HG02852 (cell line): ENCODE measurements around the gene CATSPER3.

Source experiments
- ATAC-seq: cut with Tn5 transposase; IDR thresholded peaks from one replicate; pipeline ENCODE4 v1.9.1; 2021; ENCODE audit warnings: mild to moderate bottlenecking, moderate library complexity; ENCODE audit not compliant: unreplicated experiment

CATSPER3 gene

GRCh38 chr5:134967607-134968006 is at the start of gene CATSPER3:
TSS of gene CATSPER3 (plus strand) at chr5:134967907. CDS start at chr5:134967992, 85 bp downstream.
- ATAC-seq, result no peak

GRCh38 chr5:134918861-134919260 is 48.8 kb upstream of the CATSPER3 start:
- ATAC-seq, result no peak

GRCh38 chr5:134920848-134921575 is 46.7 kb upstream of the CATSPER3 start:
- ATAC-seq, result no peak

GRCh38 chr5:134932508-134932907 is 35.2 kb upstream of the CATSPER3 start:
- ATAC-seq, result no peak

GRCh38 chr5:134934202-134934601 is 33.5 kb upstream of the CATSPER3 start:
- no peak for ATAC-seq

GRCh38 chr5:134935711-134936602 is 31.8 kb upstream of the CATSPER3 start:
- ATAC-seq, result no peak

- no peak for ATAC-seq
These were observed 30.2 kb upstream of the CATSPER3 start for GRCh38 chr5:134937526-134937925.

- ATAC-seq, result no peak
These were observed 29.7 kb upstream of the CATSPER3 start for GRCh38 chr5:134938030-134938429.

- ATAC-seq, result no peak
These were observed 28.2 kb upstream of the CATSPER3 start for GRCh38 chr5:134939500-134939899.

- no peak for ATAC-seq
These were observed 24.2 kb upstream of the CATSPER3 start for GRCh38 chr5:134943547-134943946.

GRCh38 chr5:134944630-134945029 is 23.1 kb upstream of the CATSPER3 start:
- no peak for ATAC-seq

- ATAC-seq, result no peak
These were observed 22.7 kb upstream of the CATSPER3 start for GRCh38 chr5:134945041-134945440.

- ATAC-seq, result no peak
These were observed 18.8 kb upstream of the CATSPER3 start for GRCh38 chr5:134948911-134949310.

GRCh38 chr5:134949316-134949715 is 18.4 kb upstream of the CATSPER3 start:
- ATAC-seq, result no peak

GRCh38 chr5:134957920-134958608 is 9.6 kb upstream of the CATSPER3 start:
- no peak for ATAC-seq

- ATAC-seq, result no peak
These were observed 9.0 kb upstream of the CATSPER3 start for GRCh38 chr5:134958755-134959154.

GRCh38 chr5:134963098-134963497 is 4.6 kb upstream of the CATSPER3 start:
- no peak for ATAC-seq

GRCh38 chr5:134964359-134965270 is 3.1 kb upstream of the CATSPER3 start:
- no peak for ATAC-seq

- no peak for ATAC-seq
These were observed 2.4 kb upstream of the CATSPER3 start for GRCh38 chr5:134965271-134965825.

- ATAC-seq, result no peak
These were observed 348 bp downstream of the CATSPER3 start for GRCh38 chr5:134968055-134968454.
